ENCODE results near the gene SEPTIN11. TPM values are rescaled to one million over a fixed set of nuclear protein-coding genes. Genes with fewer than 3 reads are reported as not detected.

Gene SEPTIN11
- total and polyA plus RNA-seq, 2 of the 8 experiments (the other 6 are each of a cell fraction or from before 2014, with no cell fraction given) = 32.2 to 110 TPM

Other genes with a start within 250 kb of the SEPTIN11 start
- gene SOWAHB, start 51.6 kb upstream of the SEPTIN11 start, total RNA-seq (2021; fragmentation: NEBNext Ultra II Directional; extraction: Animal tissue kit (Norgen Biotek cat#: 25700)) = 0.65 and 1.1 TPM in 2 replicates
- gene SOWAHB, start 51.6 kb upstream of the SEPTIN11 start, polyA plus RNA-seq (2011; rRNA removed) = 0.15 and 0.31 TPM in 2 replicates
- 223 and 234 TPM in 2 replicates for gene CCNI, start 126.2 kb downstream of the SEPTIN11 start, total RNA-seq (2021; fragmentation: NEBNext Ultra II Directional; extraction: Animal tissue kit (Norgen Biotek cat#: 25700))
- 64.8 and 97.8 TPM in 2 replicates for gene CCNI, start 126.2 kb downstream of the SEPTIN11 start, polyA plus RNA-seq (2011; rRNA removed)
- gene CCNG2, start 207.5 kb downstream of the SEPTIN11 start, total RNA-seq (2021; fragmentation: NEBNext Ultra II Directional; extraction: Animal tissue kit (Norgen Biotek cat#: 25700)) = 13.9 and 15.4 TPM in 2 replicates
- gene CCNG2, start 207.5 kb downstream of the SEPTIN11 start, polyA plus RNA-seq (2011; rRNA removed) = 2.2 and 3.5 TPM in 2 replicates